Skeletal muscle tissue (tissue), 4 donors: Measurements from ENCODE around the gene CORO1C. TPM values are rescaled to one million over a fixed set of nuclear protein-coding genes. Genes with fewer than 3 reads are reported as not detected.

ENCODE experiments used
- H3K27ac ChIP-seq: one replicate; pipeline ENCODE4 v1.7.0; 2013; ENCODE audit warnings: mild to moderate bottlenecking, low read depth, low read length, inconsistent platforms
- H3K27me3 ChIP-seq, 3 donors: one replicate each; pipeline ENCODE4 v1.7.0; 2013; ENCODE audit warnings: low read length in 3 of 3; ENCODE audit not compliant: control insufficient read depth in 3 of 3, insufficient read depth in 3 of 3
- H3K36me3 ChIP-seq, 3 donors: one replicate each; pipeline ENCODE4 v1.7.0; 2013; ENCODE audit warnings: low read length in 3 of 3; ENCODE audit not compliant: control insufficient read depth in 3 of 3, insufficient read depth in 3 of 3
- H3K4me1 ChIP-seq, 3 donors: one replicate each; pipeline ENCODE4 v1.7.0; 2013; ENCODE audit warnings: low read length in 3 of 3, mild to moderate bottlenecking in 3 of 3; ENCODE audit not compliant: control insufficient read depth in 3 of 3, insufficient read depth in 3 of 3
- H3K4me3 ChIP-seq, 3 donors: one replicate each; pipeline ENCODE4 v1.7.0; 2013; ENCODE audit warnings: low read length in 3 of 3
- H3K9ac ChIP-seq, 3 donors: one replicate each; pipeline ENCODE4 v1.7.0; 2013; ENCODE audit warnings: low read length in 3 of 3, mild to moderate bottlenecking in 3 of 3, moderate library complexity in 2 of 3, low read depth in 1 of 3
- H3K9me3 ChIP-seq, 3 donors: one replicate each; pipeline ENCODE4 v1.7.0; 2013; ENCODE audit warnings: low read length in 3 of 3; ENCODE audit not compliant: control insufficient read depth in 3 of 3
- total RNA-seq: library from RNA; depleted of rRNA; stranded (reverse); fragments of >200 nt; gene quantifications from one replicate; pipeline ENCODE4 v1.2.3, GENCODE V29; 2014
- donor health status: Osteomylitis.

The CORO1C gene
- total RNA-seq, 1 donor from 2014 or later, result 154 TPM

DNA sequence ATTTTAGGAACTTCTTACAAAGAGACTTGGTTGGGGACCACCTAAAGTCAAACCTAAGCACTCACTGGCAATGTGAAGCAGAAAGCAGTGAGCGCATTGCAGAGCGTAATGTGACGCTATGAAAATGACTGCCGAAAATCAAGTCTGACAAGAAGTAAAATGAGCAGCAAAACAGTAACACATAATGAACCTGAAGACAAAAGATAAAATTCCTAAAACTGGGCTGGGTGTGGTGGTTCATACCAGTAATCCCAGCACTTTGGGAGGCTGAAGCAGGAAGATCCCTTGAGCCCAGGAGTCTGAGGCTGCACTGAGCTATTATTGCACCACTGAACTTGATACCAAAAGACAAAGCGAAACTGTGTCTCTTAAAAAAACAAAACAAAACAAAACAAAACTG is 16.5 kb downstream of the CORO1C start:
- Histone ChIP-seq H3K9ac (no peak overlapping the region), H3K27me3 (no peaks in the 10 kb centered on the region), H3K4me1 (peaks cover 23 to 36% (median 29%) of the 10 kb centered on the region in 3 donors), H3K36me3 (peaks cover 0 to 9% (median 5%) of the 10 kb centered on the region in 3 donors), H3K27ac (no peak overlapping the region), H3K9me3 (no peaks in the 10 kb centered on the region), H3K4me3 (no peak overlapping the region)

- no peak overlapping the region for H3K9ac ChIP-seq
- peaks cover 0 to 9% (median 5%) of the 10 kb centered on the region in 3 donors for H3K36me3 ChIP-seq
- H3K4me1 ChIP-seq, result peaks cover 25 to 32% (median 30%) of the 10 kb centered on the region in 3 donors
- no peak overlapping the region for H3K4me3 ChIP-seq
- H3K9me3 ChIP-seq, result no peaks in the 10 kb centered on the region
- no peaks in the 10 kb centered on the region for H3K27me3 ChIP-seq
- H3K27ac ChIP-seq, result no peak overlapping the region
These were observed 17.8 kb downstream of the CORO1C start for GRCh38 chr12:108713471-108713870.

GRCh38 chr12:108712925-108713203 is 18.5 kb downstream of the CORO1C start:
- Histone ChIP-seq H3K4me3 (no peak overlapping the region), H3K9ac (no peak overlapping the region), H3K4me1 (peaks cover 25 to 32% (median 30%) of the 10 kb centered on the region in 3 donors), H3K27me3 (no peaks in the 10 kb centered on the region), H3K36me3 (peaks cover 0 to 9% (median 5%) of the 10 kb centered on the region in 3 donors), H3K27ac (no peak overlapping the region), H3K9me3 (no peaks in the 10 kb centered on the region)

GRCh38 chr12:108712165-108712924 is 19.0 kb downstream of the CORO1C start:
- H3K4me1 ChIP-seq, result peaks cover 25 to 32% (median 30%) of the 10 kb centered on the region in 3 donors
- no peaks in the 10 kb centered on the region for H3K9me3 ChIP-seq
- no peaks in the 10 kb centered on the region for H3K27me3 ChIP-seq
- peaks cover 0 to 7% (median 5%) of the 10 kb centered on the region in 3 donors for H3K36me3 ChIP-seq
- H3K4me3 ChIP-seq, result no peak overlapping the region
- peak overlapping the region in 1 of 3 donors; percentile 28 for H3K9ac ChIP-seq
- H3K27ac ChIP-seq, result no peak overlapping the region

GRCh38 chr12:108711489-108712164 is 19.7 kb downstream of the CORO1C start:
- peaks cover 19 to 26% (median 25%) of the 10 kb centered on the region in 3 donors for H3K4me1 ChIP-seq
- no peaks in the 10 kb centered on the region for H3K9me3 ChIP-seq
- no peak overlapping the region for H3K4me3 ChIP-seq
- no peak overlapping the region for H3K27ac ChIP-seq
- H3K9ac ChIP-seq, result peak overlapping the region in 1 of 3 donors; percentile 27
- H3K27me3 ChIP-seq, result no peaks in the 10 kb centered on the region
- H3K36me3 ChIP-seq, result peaks cover 0 to 2% (median under 1%) of the 10 kb centered on the region in 3 donors

- peaks cover 17 to 23% (median 22%) of the 10 kb centered on the region in 3 donors for H3K4me1 ChIP-seq
- no peak overlapping the region for H3K9ac ChIP-seq
- no peaks in the 10 kb centered on the region for H3K27me3 ChIP-seq
- H3K4me3 ChIP-seq, result no peak overlapping the region
- no peaks in the 10 kb centered on the region for H3K36me3 ChIP-seq
- no peak overlapping the region for H3K27ac ChIP-seq
- H3K9me3 ChIP-seq, result no peaks in the 10 kb centered on the region
These were observed 21.6 kb downstream of the CORO1C start for GRCh38 chr12:108709697-108710096.

DNA sequence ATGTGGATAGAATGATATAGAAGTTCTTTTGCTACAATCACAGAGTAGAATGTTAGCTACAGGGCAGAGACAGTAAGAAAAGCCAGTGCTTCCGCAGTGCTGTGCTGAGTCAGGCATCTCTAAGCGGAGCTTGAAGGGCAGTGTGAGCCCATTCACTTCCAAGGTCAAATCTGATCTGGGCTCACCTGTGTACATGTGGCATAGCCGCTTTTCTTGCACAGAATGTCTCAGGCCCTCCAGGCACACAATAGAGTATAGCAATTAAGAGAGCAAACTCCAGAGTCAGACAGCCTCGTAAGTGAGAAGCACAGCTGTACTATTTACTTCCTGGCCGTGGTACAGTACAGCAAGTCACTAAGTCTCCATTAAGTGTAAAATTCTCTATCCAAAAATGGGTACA is 26.8 kb downstream of the CORO1C start:
- H3K36me3 ChIP-seq, result peaks cover 0 to 10% (median 0%) of the 10 kb centered on the region in 3 donors

GRCh38 chr12:108702595-108703320 is 28.6 kb downstream of the CORO1C start:
- H3K4me1 ChIP-seq, result peaks cover 39 to 45% (median 41%) of the 10 kb centered on the region in 3 donors

More for the DNA sequence above, 26.8 kb downstream of the CORO1C start:
- Histone ChIP-seq H3K27ac (no peak overlapping the region), H3K4me1 (peaks cover 37 to 43% (median 38%) of the 10 kb centered on the region in 3 donors), H3K9me3 (no peaks in the 10 kb centered on the region), H3K27me3 (no peaks in the 10 kb centered on the region), H3K9ac (no peak overlapping the region), H3K4me3 (no peak overlapping the region)

DNA sequence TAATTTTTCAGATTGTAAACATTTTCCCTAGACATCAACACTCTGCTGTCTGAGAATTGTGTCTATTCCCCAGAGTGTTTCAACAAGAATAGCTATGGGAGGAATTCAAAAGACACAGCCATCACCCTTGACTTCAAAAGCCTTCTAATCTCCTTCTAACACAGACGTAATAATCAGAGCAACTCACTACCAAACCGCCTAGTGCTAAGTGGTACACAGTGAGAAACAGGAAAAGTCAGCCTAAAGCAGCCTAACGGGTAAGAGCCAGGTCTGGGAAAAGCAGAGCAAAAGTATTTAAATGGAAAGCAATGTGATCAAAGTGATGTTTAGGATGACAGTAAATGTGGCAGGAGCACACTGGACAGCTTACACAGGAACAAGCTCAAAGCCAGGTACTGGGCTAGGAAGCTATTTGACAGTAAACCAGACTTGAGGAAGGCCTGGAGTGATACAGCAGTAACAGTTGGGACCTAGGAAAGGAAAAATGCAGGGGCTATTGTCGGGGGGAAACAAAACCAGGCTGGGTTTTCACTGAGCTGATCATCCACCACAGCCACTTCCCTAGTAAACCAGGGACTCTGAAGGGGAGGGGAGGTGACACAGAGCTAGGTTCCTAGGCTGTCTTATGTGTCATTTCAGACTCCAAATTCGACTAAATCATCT is 29.4 kb downstream of the CORO1C start:
- peak overlapping the region in 1 of 3 donors; percentile 17 for H3K4me3 ChIP-seq
- peaks cover 0 to 17% (median 0%) of the 10 kb centered on the region in 3 donors for H3K36me3 ChIP-seq
- peak overlapping the region; percentile 35 to 63 (median 60) for H3K9ac ChIP-seq
- peaks cover 41 to 46% (median 44%) of the 10 kb centered on the region in 3 donors for H3K4me1 ChIP-seq
- no peaks in the 10 kb centered on the region for H3K9me3 ChIP-seq
- H3K27ac ChIP-seq, result peak overlapping the region; percentile 73
- no peaks in the 10 kb centered on the region for H3K27me3 ChIP-seq

More at GRCh38 chr12:108702595-108703320, 28.6 kb downstream of the CORO1C start:
- H3K9ac ChIP-seq, result peak overlapping the region in 2 of 3 donors; percentile 27 to 35
- no peaks in the 10 kb centered on the region for H3K9me3 ChIP-seq
- H3K27ac ChIP-seq, result peak overlapping the region; percentile 73
- peaks cover 0 to 17% (median 0%) of the 10 kb centered on the region in 3 donors for H3K36me3 ChIP-seq
- peak overlapping the region in 1 of 3 donors; percentile 17 for H3K4me3 ChIP-seq
- no peaks in the 10 kb centered on the region for H3K27me3 ChIP-seq
